ENCODE measurements around the gene PCED1B.
"Not testable (repeated sequence)": the region's sequence is repeated elsewhere in the genome, so short reads cannot be mapped to it uniquely, and the experiment has no call there.

Gene PCED1B

DNA sequence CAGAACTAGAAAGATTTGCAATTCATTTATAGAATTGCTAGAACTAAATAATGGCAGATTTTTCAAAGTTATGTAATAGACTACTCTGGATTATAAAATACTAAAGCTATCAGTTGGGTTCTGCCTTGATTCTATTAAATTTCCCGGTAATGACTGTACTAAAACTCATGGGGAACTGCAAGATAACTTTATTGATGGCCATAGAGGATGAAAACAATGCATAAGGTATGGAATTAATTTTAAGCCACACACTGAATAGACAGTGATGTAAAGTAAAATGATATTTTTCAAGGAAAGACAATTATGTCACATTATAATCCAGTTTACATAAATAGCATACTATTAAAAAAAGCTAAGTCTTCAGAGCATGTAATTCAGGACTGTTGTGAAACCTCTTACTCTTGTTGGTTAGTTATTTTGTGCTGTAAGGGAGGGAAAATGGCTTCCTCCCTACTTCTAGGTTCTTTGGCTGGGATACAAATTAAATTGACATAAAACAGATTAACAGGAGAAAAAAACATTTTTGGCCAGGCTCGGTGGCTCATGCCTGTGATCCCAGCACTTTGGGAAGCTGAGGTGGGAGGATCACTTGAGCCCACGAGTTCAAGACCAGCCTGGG, 134.7 kb downstream of the PCED1B start:
- Histone ChIP-seq H3K4me1 (no peaks in the 10 kb centered on the region), H3K36me3 (replicated peaks) (no peaks in the 10 kb centered on the region), H3K27me3 (ENCODE audit: low read depth) (no peaks in the 10 kb centered on the region), H3K4me3 (no peak overlapping the region), H3K9me3 (no peaks in the 10 kb centered on the region)
- in situ Hi-C loops (cut with MboI; ENCODE audit: low sequenced_read_pairs): no loop called here
- no peak for DNase-seq (ENCODE audit: low spot score in 2 of 2)

- no peak for DNase-seq (ENCODE audit: low spot score in 2 of 2)
- in situ Hi-C loops (cut with MboI; ENCODE audit: low sequenced_read_pairs): no loop called here
- H3K4me3 ChIP-seq: no peak overlapping the region
- no peaks in the 10 kb centered on the region for H3K36me3 ChIP-seq (replicated peaks)
- no peaks in the 10 kb centered on the region for H3K27me3 ChIP-seq (ENCODE audit: low read depth)
- H3K4me1 ChIP-seq: no peaks in the 10 kb centered on the region
- H3K9me3 ChIP-seq: no peaks in the 10 kb centered on the region
Measured at GRCh38 chr12:47214771-47215170, 135.3 kb downstream of the PCED1B start.

GRCh38 chr12:47216150-47216677, 136.8 kb downstream of the PCED1B start:
- in situ Hi-C loops (cut with MboI; ENCODE audit: low sequenced_read_pairs): no loop called here
- no peak overlapping the region for H3K4me3 ChIP-seq
- no peak for DNase-seq (ENCODE audit: low spot score in 2 of 2)
- no peaks in the 10 kb centered on the region for H3K9me3 ChIP-seq
- H3K4me1 ChIP-seq: no peaks in the 10 kb centered on the region
- no peaks in the 10 kb centered on the region for H3K36me3 ChIP-seq (replicated peaks)
- H3K27me3 ChIP-seq (ENCODE audit: low read depth): no peaks in the 10 kb centered on the region

DNA sequence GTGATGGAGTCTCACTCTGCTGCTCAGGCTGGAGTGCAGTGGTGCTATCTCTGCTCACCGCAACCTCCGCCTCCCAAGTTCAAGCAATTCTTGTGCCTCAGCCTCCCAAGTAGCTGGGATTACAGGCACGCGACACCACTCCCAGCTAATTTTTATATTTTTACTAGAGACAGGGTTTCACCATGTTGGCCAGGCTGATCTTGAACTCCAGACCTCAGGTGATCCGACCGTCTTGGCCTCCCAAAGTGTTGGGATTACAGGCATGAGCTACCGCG, 138.1 kb downstream of the PCED1B start:
- in situ Hi-C loops (cut with MboI; ENCODE audit: low sequenced_read_pairs); H3K36me3 ChIP-seq (replicated peaks); H3K27me3 ChIP-seq (ENCODE audit: low read depth); DNase-seq (ENCODE audit: low spot score in 2 of 2); H3K9me3 ChIP-seq; H3K4me1 ChIP-seq; H3K4me3 ChIP-seq: not testable (repeated sequence)

DNA sequence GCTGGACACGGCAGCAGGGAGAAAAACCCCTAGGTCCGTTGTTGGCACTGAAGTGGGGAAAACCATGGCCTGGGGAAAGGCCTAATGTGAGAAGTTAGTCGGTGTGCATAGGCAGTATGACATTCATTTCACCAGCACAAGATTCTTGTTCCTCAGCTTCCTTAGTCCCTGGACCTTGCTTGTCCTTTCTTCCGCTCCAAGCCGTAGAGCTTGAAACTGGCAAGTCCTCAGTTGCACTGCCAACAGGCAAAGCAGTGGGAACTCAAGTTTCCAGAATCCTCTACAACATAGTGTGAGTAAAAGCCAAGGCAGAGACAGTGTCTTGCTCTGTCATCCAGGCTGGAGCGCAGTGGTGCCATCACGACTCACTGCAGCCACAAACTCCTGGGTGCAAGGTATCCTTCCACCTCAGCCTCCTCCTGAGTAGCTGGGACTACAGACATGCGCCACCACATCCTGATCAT, 138.8 kb downstream of the PCED1B start:
- Histone ChIP-seq H3K36me3 (replicated peaks) (no peaks in the 10 kb centered on the region), H3K4me1 (no peaks in the 10 kb centered on the region), H3K4me3 (no peak overlapping the region), H3K27me3 (ENCODE audit: low read depth) (no peaks in the 10 kb centered on the region), H3K9me3 (no peaks in the 10 kb centered on the region)
- in situ Hi-C loops (cut with MboI; ENCODE audit: low sequenced_read_pairs): no loop called here
- no peak for DNase-seq (ENCODE audit: low spot score in 2 of 2)

- DNase-seq (ENCODE audit: low spot score in 2 of 2): no peak
- Histone ChIP-seq H3K9me3 (no peaks in the 10 kb centered on the region), H3K4me3 (no peak overlapping the region), H3K27me3 (ENCODE audit: low read depth) (no peaks in the 10 kb centered on the region), H3K4me1 (no peaks in the 10 kb centered on the region), H3K36me3 (replicated peaks) (no peaks in the 10 kb centered on the region)
- in situ Hi-C loops (cut with MboI; ENCODE audit: low sequenced_read_pairs): no loop called here
Measured at GRCh38 chr12:47219243-47219642, 139.8 kb downstream of the PCED1B start.

GRCh38 chr12:47221256-47222023, 142.0 kb downstream of the PCED1B start:
- no peak for DNase-seq (ENCODE audit: low spot score in 2 of 2)
- in situ Hi-C loops (cut with MboI; ENCODE audit: low sequenced_read_pairs): no loop called here

GRCh38 chr12:47222520-47223030, 143.2 kb downstream of the PCED1B start:
- Histone ChIP-seq H3K36me3 (replicated peaks) (no peaks in the 10 kb centered on the region), H3K27me3 (ENCODE audit: low read depth) (no peaks in the 10 kb centered on the region), H3K9me3 (no peaks in the 10 kb centered on the region), H3K4me1 (no peaks in the 10 kb centered on the region), H3K4me3 (no peak overlapping the region)
- DNase-seq (ENCODE audit: low spot score in 2 of 2): no peak
- in situ Hi-C loops (cut with MboI; ENCODE audit: low sequenced_read_pairs): no loop called here

More at GRCh38 chr12:47221256-47222023, 142.0 kb downstream of the PCED1B start:
- H3K4me3 ChIP-seq: no peak overlapping the region
- no peaks in the 10 kb centered on the region for H3K27me3 ChIP-seq (ENCODE audit: low read depth)
- H3K4me1 ChIP-seq: no peaks in the 10 kb centered on the region
- no peaks in the 10 kb centered on the region for H3K36me3 ChIP-seq (replicated peaks)
- no peaks in the 10 kb centered on the region for H3K9me3 ChIP-seq

DNA sequence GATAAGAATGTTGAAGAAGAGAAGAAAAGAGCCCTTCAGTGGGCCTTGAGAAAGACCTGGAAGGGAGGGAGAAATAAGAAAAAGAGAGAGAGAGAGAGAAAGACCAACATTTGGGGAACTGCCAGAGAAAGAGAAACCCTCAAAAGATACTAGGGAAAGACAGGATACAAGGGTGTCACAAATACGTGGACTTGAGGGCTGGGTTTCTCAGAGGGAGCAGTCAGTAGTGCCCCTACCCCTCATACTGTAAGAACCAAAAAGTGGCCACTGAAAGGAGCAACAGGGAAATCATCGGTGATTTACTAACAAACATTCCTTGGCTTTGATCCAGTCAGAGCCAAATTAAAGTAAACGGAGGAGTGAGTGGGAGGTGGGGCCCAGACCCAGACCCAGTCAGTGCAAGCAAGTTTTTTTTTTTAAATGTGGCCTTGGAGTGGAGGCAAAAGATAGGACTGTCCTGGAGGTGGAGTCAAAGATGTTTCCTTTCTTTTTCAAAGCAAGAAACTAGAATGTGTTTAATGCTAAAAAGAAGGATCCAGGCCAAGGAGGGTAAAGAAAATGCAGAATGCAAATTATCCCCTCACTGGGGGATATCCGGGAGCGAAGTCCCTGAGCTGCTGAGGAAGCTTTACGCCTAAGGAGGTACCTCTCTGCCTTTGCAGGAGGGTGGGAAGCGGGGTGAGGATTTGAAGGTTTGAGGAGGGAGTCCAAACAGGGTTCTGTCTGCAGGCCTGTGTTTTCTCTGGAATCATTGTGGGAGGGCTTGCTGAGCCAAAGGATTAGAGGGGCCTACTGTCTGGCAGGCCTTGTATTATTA, 143.8 kb downstream of the PCED1B start:
- H3K4me1 ChIP-seq: no peaks in the 10 kb centered on the region
- DNase-seq (ENCODE audit: low spot score in 2 of 2): no peak
- H3K36me3 ChIP-seq (replicated peaks): no peaks in the 10 kb centered on the region
- in situ Hi-C loops (cut with MboI; ENCODE audit: low sequenced_read_pairs): no loop called here
- no peaks in the 10 kb centered on the region for H3K9me3 ChIP-seq
- no peaks in the 10 kb centered on the region for H3K27me3 ChIP-seq (ENCODE audit: low read depth)
- H3K4me3 ChIP-seq: no peak overlapping the region

GRCh38 chr12:47223848-47224213, 144.4 kb downstream of the PCED1B start:
- Histone ChIP-seq H3K9me3 (no peaks in the 10 kb centered on the region), H3K4me1 (no peaks in the 10 kb centered on the region), H3K36me3 (replicated peaks) (no peaks in the 10 kb centered on the region), H3K4me3 (no peak overlapping the region), H3K27me3 (ENCODE audit: low read depth) (no peaks in the 10 kb centered on the region)
- in situ Hi-C loops (cut with MboI; ENCODE audit: low sequenced_read_pairs): no loop called here
- DNase-seq (ENCODE audit: low spot score in 2 of 2): no peak

DNA sequence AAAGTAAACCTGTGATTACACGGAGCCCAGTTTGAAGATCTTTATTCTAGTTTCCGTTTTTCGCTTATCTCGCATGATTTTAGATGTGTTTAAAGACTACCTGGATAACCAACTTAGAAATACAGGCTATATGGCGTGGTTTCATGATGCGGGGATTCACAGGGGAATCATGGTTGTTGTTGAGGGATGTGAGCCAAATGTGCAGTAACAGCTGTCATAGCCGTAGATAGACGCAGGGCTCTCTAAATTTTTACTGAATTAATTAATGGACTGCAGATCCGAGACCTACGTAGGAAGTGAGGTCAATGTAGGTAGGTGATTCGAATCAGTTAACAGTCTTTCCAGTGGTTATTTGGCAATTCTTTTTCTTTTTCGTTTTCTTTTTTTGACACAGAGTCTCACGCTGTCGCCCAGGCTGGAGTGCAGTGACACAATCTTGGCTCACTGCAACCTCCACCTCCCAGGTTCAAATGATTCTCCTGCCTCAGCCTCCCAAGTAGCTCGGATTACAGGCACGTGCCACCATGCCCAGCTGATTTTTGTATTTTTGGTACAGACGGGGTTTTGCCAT, 145.2 kb downstream of the PCED1B start:
- in situ Hi-C loops (cut with MboI; ENCODE audit: low sequenced_read_pairs): no loop called here
- H3K4me1 ChIP-seq: no peaks in the 10 kb centered on the region
- no peak overlapping the region for H3K4me3 ChIP-seq

GRCh38 chr12:47225356-47225755, 145.9 kb downstream of the PCED1B start:
- no peaks in the 10 kb centered on the region for H3K9me3 ChIP-seq
- no peaks in the 10 kb centered on the region for H3K4me1 ChIP-seq
- in situ Hi-C loops (cut with MboI; ENCODE audit: low sequenced_read_pairs): no loop called here
- no peak overlapping the region for H3K4me3 ChIP-seq
- H3K36me3 ChIP-seq (replicated peaks): no peaks in the 10 kb centered on the region
- no peak for DNase-seq (ENCODE audit: low spot score in 2 of 2)
- H3K27me3 ChIP-seq (ENCODE audit: low read depth): no peaks in the 10 kb centered on the region

More for the DNA sequence above, 145.2 kb downstream of the PCED1B start:
- no peak for DNase-seq (ENCODE audit: low spot score in 2 of 2)
- H3K27me3 ChIP-seq (ENCODE audit: low read depth): no peaks in the 10 kb centered on the region
- H3K36me3 ChIP-seq (replicated peaks): no peaks in the 10 kb centered on the region
- H3K9me3 ChIP-seq: no peaks in the 10 kb centered on the region

DNA sequence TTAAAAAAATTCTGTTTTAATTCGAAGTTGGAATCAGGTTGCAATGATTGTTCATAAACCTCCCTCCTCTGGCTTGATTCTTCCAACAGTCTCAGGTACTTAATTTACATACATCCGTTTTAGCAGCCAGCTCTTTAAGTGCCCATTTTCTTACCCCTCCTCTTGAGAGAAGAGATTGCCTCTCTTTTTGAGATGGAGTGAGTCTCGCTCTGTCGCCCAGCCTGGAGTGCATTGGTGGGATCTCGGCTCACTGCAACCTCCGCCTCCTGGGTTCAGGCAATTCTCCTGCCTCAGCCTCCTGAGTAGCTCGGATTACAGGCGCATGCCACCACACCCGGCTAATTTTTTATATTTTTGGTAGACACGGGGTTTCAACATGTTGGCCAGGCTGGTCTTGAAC, 146.8 kb downstream of the PCED1B start:
- H3K27me3 ChIP-seq (ENCODE audit: low read depth): no peaks in the 10 kb centered on the region
- DNase-seq (ENCODE audit: low spot score in 2 of 2): no peak
- H3K36me3 ChIP-seq (replicated peaks): no peaks in the 10 kb centered on the region
- no peaks in the 10 kb centered on the region for H3K4me1 ChIP-seq
- no peak overlapping the region for H3K4me3 ChIP-seq
- in situ Hi-C loops (cut with MboI; ENCODE audit: low sequenced_read_pairs): no loop called here
- H3K9me3 ChIP-seq: no peaks in the 10 kb centered on the region
